Activated naive CD8-positive, alpha-beta T cell treated with anti-CD3 and anti-CD28 coated beads, Interleukin-2, amount 10 ng/mL, durations not matched to agents 7 days and 5 days (primary cell): Measurements from ENCODE around the gene INSIG1. TPM values are rescaled to one million over a fixed set of nuclear protein-coding genes. Genes with fewer than 3 reads are reported as not detected.

ENCODE experiments used
- ATAC-seq: fragments of 150-1000 bp; cut with Tn5 transposase; one replicate; pipeline ENCODE4 v1.10.0; 2021; ENCODE audit warnings: low read depth, moderate library complexity
- POLR2A ChIA-PET: fragments of 350-600 bp; sonication (Branson Sonifier 250); formaldehyde crosslinking; loops from one replicate; lab custom pipeline; 2021; ENCODE audit warnings: antibody characterized with exemption; lab: Charles Lee
- DNase-seq: peaks from one replicate; pipeline ENCODE4 v3.0.0; 2021
- H3K27ac Mint-ChIP-seq: one replicate; pipeline ENCODE4 v1.8.0; 2022; ENCODE audit warnings: mild to moderate bottlenecking, mixed read lengths
- H3K27me3 Mint-ChIP-seq: one replicate; pipeline ENCODE4 v1.8.0; 2022; ENCODE audit warnings: mild to moderate bottlenecking, moderate library complexity, mixed read lengths
- H3K36me3 Mint-ChIP-seq: one replicate; pipeline ENCODE4 v1.8.0; 2021; ENCODE audit warnings: mild to moderate bottlenecking, mixed read lengths
- H3K4me1 Mint-ChIP-seq: one replicate; pipeline ENCODE4 v1.8.0; 2021; ENCODE audit warnings: mixed read lengths
- H3K4me3 Mint-ChIP-seq: one replicate; pipeline ENCODE4 v1.8.0; 2022; ENCODE audit warnings: mild to moderate bottlenecking, moderate library complexity, mixed read lengths
- H3K9me3 Mint-ChIP-seq: one replicate; pipeline ENCODE4 v1.8.0; 2021; ENCODE audit warnings: mixed read lengths
- total RNA-seq, 2 experiments: library from RNA; stranded (reverse); gene quantifications; one replicate each; pipeline ENCODE4 v1.2.3, GENCODE V29; 2021

INSIG1 gene
- total RNA-seq, 2 experiments from 2014 or later, result 73.1 to 75.0 TPM

- Mint-ChIP-seq H3K9me3 (no peaks in the 10 kb centered on the region), H3K27me3 (peaks cover 3% of the 10 kb centered on the region), H3K4me1 (peaks cover 5% of the 10 kb centered on the region), H3K36me3 (no peaks in the 10 kb centered on the region), H3K27ac (no peak overlapping the region), H3K4me3 (no peak overlapping the region)
- DNase-seq (no peak), ATAC-seq (no peak)
- POLR2A ChIA-PET, result no interaction called here
Observed at GRCh38 chr7:155349601-155350331, 52.1 kb downstream of the INSIG1 start.

GRCh38 chr7:155351120-155351870 is 53.6 kb downstream of the INSIG1 start:
- Mint-ChIP-seq H3K4me3 (no peak overlapping the region), H3K27me3 (no peaks in the 10 kb centered on the region), H3K36me3 (no peaks in the 10 kb centered on the region), H3K27ac (no peak overlapping the region), H3K9me3 (no peaks in the 10 kb centered on the region), H3K4me1 (no peaks in the 10 kb centered on the region)
- no peak for DNase-seq
- POLR2A ChIA-PET, result no interaction called here
- no peak for ATAC-seq

GRCh38 chr7:155352076-155352752 is 54.5 kb downstream of the INSIG1 start:
- Mint-ChIP-seq H3K27me3 (no peaks in the 10 kb centered on the region), H3K9me3 (no peaks in the 10 kb centered on the region), H3K36me3 (no peaks in the 10 kb centered on the region), H3K4me1 (no peaks in the 10 kb centered on the region), H3K27ac (no peak overlapping the region), H3K4me3 (no peak overlapping the region)
- no peak for ATAC-seq
- DNase-seq, result no peak
- POLR2A ChIA-PET, result no interaction called here

- DNase-seq (no peak), ATAC-seq (no peak)
- Mint-ChIP-seq H3K4me3 (no peak overlapping the region), H3K4me1 (no peaks in the 10 kb centered on the region), H3K36me3 (no peaks in the 10 kb centered on the region), H3K27ac (no peak overlapping the region), H3K9me3 (no peaks in the 10 kb centered on the region), H3K27me3 (no peaks in the 10 kb centered on the region)
- POLR2A ChIA-PET, result no interaction called here
Observed at GRCh38 chr7:155352753-155353115, 55.1 kb downstream of the INSIG1 start.

GRCh38 chr7:155353256-155353897 is 55.7 kb downstream of the INSIG1 start:
- no peaks in the 10 kb centered on the region for H3K4me1 Mint-ChIP-seq
- no peaks in the 10 kb centered on the region for H3K27me3 Mint-ChIP-seq
- POLR2A ChIA-PET, result no interaction called here
- DNase-seq (no peak), ATAC-seq (no peak)
- H3K36me3 Mint-ChIP-seq, result no peaks in the 10 kb centered on the region
- no peak overlapping the region for H3K27ac Mint-ChIP-seq
- H3K9me3 Mint-ChIP-seq, result no peaks in the 10 kb centered on the region
- H3K4me3 Mint-ChIP-seq, result no peak overlapping the region

GRCh38 chr7:155354371-155355048 is 56.8 kb downstream of the INSIG1 start:
- Mint-ChIP-seq H3K36me3 (no peaks in the 10 kb centered on the region), H3K4me1 (no peaks in the 10 kb centered on the region), H3K27me3 (no peaks in the 10 kb centered on the region), H3K27ac (no peak overlapping the region), H3K9me3 (no peaks in the 10 kb centered on the region), H3K4me3 (no peak overlapping the region)
- POLR2A ChIA-PET, result no interaction called here
- no peak for DNase-seq
- no peak for ATAC-seq

GRCh38 chr7:155355176-155355575 is 57.5 kb downstream of the INSIG1 start:
- H3K27me3 Mint-ChIP-seq, result no peaks in the 10 kb centered on the region
- H3K9me3 Mint-ChIP-seq, result no peaks in the 10 kb centered on the region
- DNase-seq (no peak), ATAC-seq (no peak)
- no peak overlapping the region for H3K27ac Mint-ChIP-seq
- H3K4me1 Mint-ChIP-seq, result no peaks in the 10 kb centered on the region
- H3K36me3 Mint-ChIP-seq, result no peaks in the 10 kb centered on the region
- POLR2A ChIA-PET, result no interaction called here
- H3K4me3 Mint-ChIP-seq, result no peak overlapping the region

- Mint-ChIP-seq H3K27ac (no peak overlapping the region), H3K4me1 (no peaks in the 10 kb centered on the region), H3K9me3 (no peaks in the 10 kb centered on the region), H3K4me3 (no peak overlapping the region), H3K27me3 (peaks cover under 1% of the 10 kb centered on the region), H3K36me3 (no peaks in the 10 kb centered on the region)
- no peak for ATAC-seq
- DNase-seq, result no peak
- POLR2A ChIA-PET, result no interaction called here
Observed at GRCh38 chr7:155355745-155356144, 58.1 kb downstream of the INSIG1 start.

- Mint-ChIP-seq H3K27ac (no peak overlapping the region), H3K9me3 (no peaks in the 10 kb centered on the region), H3K4me3 (no peak overlapping the region), H3K36me3 (no peaks in the 10 kb centered on the region), H3K27me3 (peaks cover 3% of the 10 kb centered on the region), H3K4me1 (no peaks in the 10 kb centered on the region)
- POLR2A ChIA-PET, result no interaction called here
- ATAC-seq, result no peak
- no peak for DNase-seq
Observed at GRCh38 chr7:155356323-155357105, 58.8 kb downstream of the INSIG1 start.

GRCh38 chr7:155357573-155358041 is 59.9 kb downstream of the INSIG1 start:
- DNase-seq, result no peak
- peaks cover 8% of the 10 kb centered on the region for H3K27me3 Mint-ChIP-seq
- no peaks in the 10 kb centered on the region for H3K4me1 Mint-ChIP-seq
- ATAC-seq, result no peak
- H3K36me3 Mint-ChIP-seq, result no peaks in the 10 kb centered on the region
- H3K27ac Mint-ChIP-seq, result no peak overlapping the region
- POLR2A ChIA-PET, result no interaction called here
- no peaks in the 10 kb centered on the region for H3K9me3 Mint-ChIP-seq
- no peak overlapping the region for H3K4me3 Mint-ChIP-seq

- H3K4me3 Mint-ChIP-seq, result no peak overlapping the region
- H3K4me1 Mint-ChIP-seq, result no peaks in the 10 kb centered on the region
- ATAC-seq (no peak), DNase-seq (no peak)
- POLR2A ChIA-PET, result no interaction called here
- H3K27me3 Mint-ChIP-seq, result peaks cover 10% of the 10 kb centered on the region
- H3K36me3 Mint-ChIP-seq, result no peaks in the 10 kb centered on the region
- H3K9me3 Mint-ChIP-seq, result no peaks in the 10 kb centered on the region
- no peak overlapping the region for H3K27ac Mint-ChIP-seq
Observed at GRCh38 chr7:155358066-155358947, 60.6 kb downstream of the INSIG1 start.
